ENCODE results near the gene FRMPD1. TPM values are rescaled to one million over a fixed set of nuclear protein-coding genes. Genes with fewer than 3 reads are reported as not detected.

The FRMPD1 gene
- total RNA-seq, 4 donors from 2014 or later, result 0.46 to 1.7 (median 1.0) TPM

DNA sequence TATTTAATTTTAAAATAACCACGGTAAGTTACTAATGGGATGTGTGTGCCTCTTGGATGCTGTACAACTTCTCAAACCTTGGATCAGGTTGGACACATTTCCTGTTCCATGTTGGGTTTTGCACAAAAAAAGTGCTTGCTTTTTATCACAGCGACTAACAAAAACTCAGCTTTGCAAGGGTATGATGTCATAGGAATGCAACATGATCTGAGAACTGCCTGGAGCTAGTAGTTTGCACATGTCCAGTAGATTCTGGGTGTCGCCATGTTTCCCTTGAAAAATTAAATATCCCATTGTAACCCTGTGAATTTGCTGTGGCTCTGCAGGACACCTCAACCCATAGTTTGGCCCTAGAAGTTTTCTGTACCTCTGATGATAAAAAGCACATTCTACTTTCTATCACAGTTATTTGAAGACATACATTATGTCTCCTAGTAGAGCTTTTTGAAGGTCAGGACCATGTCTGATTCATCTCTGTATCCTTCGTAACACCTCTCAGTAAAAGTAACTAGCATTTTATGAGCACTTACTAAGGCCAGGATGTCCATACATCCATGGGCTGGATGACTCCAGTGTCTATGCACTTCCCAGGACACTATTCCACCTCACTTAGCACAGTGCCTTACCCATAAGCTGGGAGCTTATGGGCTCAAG, 11.5 kb upstream of the FRMPD1 start:
- no peak for ATAC-seq
- no peaks in the 10 kb centered on the region for H3K36me3 ChIP-seq
- H3K4me3 ChIP-seq, result no peak overlapping the region
- H3K27me3 ChIP-seq, result no peaks in the 10 kb centered on the region
- in situ Hi-C loops (cut with MboI; ENCODE audit: low sequenced_read_pairs in 4 of 4), result no loop called here
- peaks cover 5 to 12% of the 10 kb centered on the region in 2 donors for H3K4me1 ChIP-seq
- TF ChIP-seq POLR2A (IDR thresholded peaks at IDR 0.05) (no peak), CTCF (IDR thresholded peaks at IDR 0.05 in 4 of 5, conservative IDR thresholded peaks at IDR 0.05 in 1 of 5) (no peak)
- no peak for DNase-seq
- intact Hi-C loops (cut with DNase I; ENCODE audit: low total_unique reads), result no loop called here
- no peaks in the 10 kb centered on the region for H3K9me3 ChIP-seq
- H3K27ac ChIP-seq, result peak overlapping the region in 2 of 4 donors; percentile 4 to 65

- in situ Hi-C loops (cut with MboI; ENCODE audit: low sequenced_read_pairs in 4 of 4), result no loop called here
Observed at GRCh38 chr9:37639841-37640240, 10.9 kb upstream of the FRMPD1 start.

DNA sequence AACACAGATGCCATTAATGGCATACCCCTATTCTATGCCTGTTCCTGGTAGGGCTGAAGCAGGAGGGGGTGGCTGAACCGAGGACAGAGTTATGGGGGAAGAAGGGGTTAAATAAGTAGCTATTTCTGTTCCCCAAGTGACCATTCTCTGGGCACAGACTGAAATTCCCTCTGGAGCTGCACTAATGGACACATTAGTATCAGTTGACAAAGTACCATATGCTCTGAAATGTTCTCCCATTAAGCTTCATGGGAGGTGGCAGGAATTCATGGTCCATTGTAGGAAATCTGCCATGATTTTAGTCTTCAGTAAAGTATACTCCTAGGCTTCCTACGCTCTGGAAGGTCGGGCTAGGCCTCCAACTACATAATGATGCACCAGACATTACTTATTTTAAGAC, 10.5 kb upstream of the FRMPD1 start:
- H3K9me3 ChIP-seq, result no peaks in the 10 kb centered on the region
- H3K27ac ChIP-seq, result peak overlapping the region in 3 of 4 donors; percentile 4 to 65 (median 59)
- intact Hi-C loops (cut with DNase I; ENCODE audit: low total_unique reads), result no loop called here
- TF ChIP-seq CTCF (IDR thresholded peaks at IDR 0.05 in 4 of 5, conservative IDR thresholded peaks at IDR 0.05 in 1 of 5) (no peak), POLR2A (IDR thresholded peaks at IDR 0.05) (no peak)
- no peak overlapping the region for H3K4me3 ChIP-seq
- in situ Hi-C loops (cut with MboI; ENCODE audit: low sequenced_read_pairs in 4 of 4), result no loop called here
- no peaks in the 10 kb centered on the region for H3K36me3 ChIP-seq
- H3K4me1 ChIP-seq, result peaks cover 6 to 12% of the 10 kb centered on the region in 2 donors
- no peak for ATAC-seq
- H3K27me3 ChIP-seq, result no peaks in the 10 kb centered on the region
- no peak for DNase-seq

More at GRCh38 chr9:37639841-37640240, 10.9 kb upstream of the FRMPD1 start:
- Histone ChIP-seq H3K27me3 (no peaks in the 10 kb centered on the region), H3K27ac (peak overlapping the region in 3 of 4 donors; percentile 4 to 65 (median 59)), H3K9me3 (no peaks in the 10 kb centered on the region), H3K36me3 (no peaks in the 10 kb centered on the region), H3K4me1 (peaks cover 5 to 12% of the 10 kb centered on the region in 2 donors), H3K4me3 (no peak overlapping the region)
- intact Hi-C loops (cut with DNase I; ENCODE audit: low total_unique reads), result no loop called here
- peak; percentile 64 to 80 for ATAC-seq
- DNase-seq, result no peak
- no peak for TF ChIP-seq CTCF (IDR thresholded peaks at IDR 0.05 in 4 of 5, conservative IDR thresholded peaks at IDR 0.05 in 1 of 5)
- no peak for TF ChIP-seq POLR2A (IDR thresholded peaks at IDR 0.05)

DNA sequence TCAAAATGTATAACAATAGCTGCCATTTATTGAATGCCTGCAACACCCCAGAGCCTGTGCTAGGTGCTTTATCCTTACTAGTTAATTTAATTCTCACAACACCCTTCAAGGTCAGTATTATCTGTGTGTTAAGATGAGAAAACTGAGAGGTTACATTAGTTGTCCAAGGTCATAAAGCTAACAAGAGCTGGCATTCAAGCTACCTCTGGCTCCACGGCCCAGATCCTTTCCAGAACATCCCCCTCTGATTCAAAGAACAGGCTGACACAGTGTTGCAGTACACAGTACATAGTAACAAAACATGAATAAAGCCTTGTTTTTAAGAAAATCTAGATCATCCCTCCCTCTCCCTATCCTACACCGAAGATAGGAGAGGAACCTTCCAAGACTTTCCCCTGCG, 9.4 kb upstream of the FRMPD1 start:
- TF ChIP-seq CTCF (IDR thresholded peaks at IDR 0.05 in 4 of 5, conservative IDR thresholded peaks at IDR 0.05 in 1 of 5), result no peak
- no peak for TF ChIP-seq POLR2A (IDR thresholded peaks at IDR 0.05)
- Histone ChIP-seq H3K36me3 (no peaks in the 10 kb centered on the region), H3K9me3 (no peaks in the 10 kb centered on the region), H3K27ac (no peak overlapping the region), H3K27me3 (no peaks in the 10 kb centered on the region), H3K4me3 (no peak overlapping the region), H3K4me1 (peaks cover 15 to 16% of the 10 kb centered on the region in 2 donors)
- intact Hi-C loops (cut with DNase I; ENCODE audit: low total_unique reads), result no loop called here
- ATAC-seq, result no peak
- no peak for DNase-seq
- in situ Hi-C loops (cut with MboI; ENCODE audit: low sequenced_read_pairs in 4 of 4), result no loop called here

DNA sequence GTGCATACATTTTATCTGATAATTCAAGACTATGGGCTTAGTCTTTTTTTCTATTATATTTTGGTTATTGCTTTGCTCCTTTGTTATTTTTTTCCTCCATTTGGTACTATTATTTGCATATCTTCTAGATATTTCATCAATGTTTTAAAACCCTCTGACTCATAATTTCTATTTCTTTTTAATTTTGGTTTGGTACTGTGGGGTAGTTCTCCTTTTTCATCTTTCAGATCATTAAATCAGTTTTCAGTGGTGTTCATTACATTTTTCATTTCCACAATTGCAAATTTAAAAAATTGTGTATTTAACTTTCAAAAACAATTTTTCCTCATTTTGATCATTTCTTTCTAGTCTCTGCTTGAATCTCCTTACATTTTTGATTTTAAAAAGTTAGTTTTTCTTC, 7.5 kb upstream of the FRMPD1 start:
- DNase-seq, result no peak

More for the DNA sequence above, 7.5 kb upstream of the FRMPD1 start:
- in situ Hi-C loops (cut with MboI; ENCODE audit: low sequenced_read_pairs in 4 of 4) (no loop called here), intact Hi-C loops (cut with DNase I; ENCODE audit: low total_unique reads) (no loop called here)
- Histone ChIP-seq H3K27ac (no peak overlapping the region), H3K9me3 (no peaks in the 10 kb centered on the region), H3K27me3 (no peaks in the 10 kb centered on the region), H3K4me1 (peaks cover 15 to 20% of the 10 kb centered on the region in 2 donors), H3K4me3 (no peak overlapping the region), H3K36me3 (no peaks in the 10 kb centered on the region)
- no peak for ATAC-seq
- TF ChIP-seq POLR2A (IDR thresholded peaks at IDR 0.05) (no peak), CTCF (IDR thresholded peaks at IDR 0.05 in 4 of 5, conservative IDR thresholded peaks at IDR 0.05 in 1 of 5) (no peak)

All from gastrocnemius medialis (tissue), 4 donors.